CD4-positive, alpha-beta T cell treated with Interleukin-4 for 4 hours (primary cell): ENCODE data around the gene UFL1.
A peak's percentile ranks its signal among the peaks of the same experiment; 100 is the strongest.
"Not testable (repeated sequence)": the region's sequence is repeated elsewhere in the genome, so short reads cannot be mapped to it uniquely, and the experiment has no call there.

Experiments used
- DNase-seq: peaks from one replicate; pipeline ENCODE4 v3.0.0-alpha.2; 2020

The UFL1 gene

GRCh38 chr6:96521644-96522464, at the start of gene UFL1:
Gene UFL1, plus strand, starts transcription at chr6:96521806. Its CDS starts 68 bp downstream, at chr6:96521874.
- DNase-seq, result peak; percentile 93

GRCh38 chr6:96472291-96472690, 49.3 kb upstream of the UFL1 start:
- DNase-seq, result not testable (repeated sequence)

DNA sequence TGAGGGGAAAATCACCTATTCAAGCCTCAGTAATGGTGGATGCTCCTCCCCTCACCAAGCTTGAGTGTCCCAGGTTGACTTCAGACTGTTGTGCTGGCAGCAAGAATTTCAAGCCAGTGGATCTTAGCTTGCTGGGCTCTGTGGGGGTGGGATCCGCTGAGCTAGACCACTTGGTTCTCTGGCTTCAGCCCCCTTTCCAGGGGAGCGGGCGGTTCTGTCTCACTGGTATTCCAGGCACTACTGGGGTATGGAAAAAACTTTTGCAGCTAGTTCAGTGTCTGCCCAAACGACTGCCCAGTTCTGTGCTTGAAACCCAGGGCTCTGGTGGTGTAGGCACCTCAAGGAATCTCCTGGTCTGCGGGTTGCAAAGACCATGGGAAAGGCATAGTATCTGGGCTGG, 42.9 kb upstream of the UFL1 start:
- no peak for DNase-seq

GRCh38 chr6:96491926-96492325, 29.7 kb upstream of the UFL1 start:
- no peak for DNase-seq

GRCh38 chr6:96499781-96500180, 21.8 kb upstream of the UFL1 start:
- peak; percentile 79 for DNase-seq

GRCh38 chr6:96502915-96503314, 18.7 kb upstream of the UFL1 start:
- no peak for DNase-seq

DNA sequence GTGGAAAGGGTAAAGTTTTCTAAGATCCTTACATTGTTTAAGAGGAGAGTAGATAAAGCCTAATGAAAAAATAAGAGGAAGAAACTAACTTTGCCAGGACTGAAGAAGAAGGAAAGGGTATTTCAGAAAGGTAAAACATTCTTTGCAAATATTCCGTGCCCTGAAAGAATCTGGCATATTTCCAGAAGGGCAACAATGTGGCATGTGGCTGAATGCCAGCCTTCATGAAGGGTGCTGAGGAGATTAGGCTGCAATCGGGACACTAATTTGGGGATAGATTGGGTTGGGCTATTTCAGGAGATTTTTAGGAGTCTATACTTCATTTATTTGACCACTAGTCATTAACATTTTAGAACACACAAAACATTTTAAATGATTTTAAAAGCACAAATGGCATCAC, 16.2 kb upstream of the UFL1 start:
- no peak for DNase-seq

DNA sequence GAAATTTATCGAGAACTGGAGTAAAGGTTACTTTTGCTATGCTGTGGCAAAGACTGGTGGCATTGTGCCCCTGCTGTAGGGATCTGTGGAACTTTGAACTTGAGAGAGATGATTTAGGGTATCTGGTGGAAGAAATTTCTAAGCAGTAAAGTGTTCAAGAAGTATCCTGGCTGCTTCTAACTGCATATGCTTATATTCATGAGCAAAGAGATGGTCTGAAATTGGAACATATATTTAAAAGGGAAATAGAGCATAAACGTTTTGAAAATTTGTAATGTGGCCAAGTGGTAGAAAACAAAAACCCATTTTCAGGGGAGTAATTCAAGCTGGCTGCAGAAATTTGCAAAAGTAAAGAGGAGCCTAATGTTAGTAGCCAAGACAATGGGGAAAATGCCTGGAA, 12.3 kb upstream of the UFL1 start:
- DNase-seq, result no peak

- DNase-seq, result no peak
Observed at GRCh38 chr6:96520171-96521115, 1.2 kb upstream of the UFL1 start.

- DNase-seq, result no peak
Observed at GRCh38 chr6:96521306-96521643, 331 bp upstream of the UFL1 start.

GRCh38 chr6:96522465-96523009, 931 bp downstream of the UFL1 start:
- peak; percentile 36 for DNase-seq

DNA sequence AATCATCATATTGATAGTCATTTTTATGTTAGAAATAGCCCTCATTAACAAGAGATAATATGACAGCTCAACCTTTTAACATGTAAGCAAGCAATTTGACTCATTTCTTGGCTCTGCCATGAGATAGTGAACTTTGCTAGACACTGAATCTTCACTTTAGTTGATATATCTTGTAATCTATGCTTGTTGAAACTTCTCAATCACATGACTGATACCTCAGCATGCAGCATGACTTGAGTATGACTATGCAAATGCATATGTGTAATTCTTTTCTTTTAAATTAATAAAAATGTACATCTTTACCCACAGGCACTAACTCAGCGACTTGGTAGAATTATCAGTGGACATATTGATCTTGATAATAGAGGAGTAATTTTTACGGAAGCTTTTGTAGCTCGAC, 6.6 kb downstream of the UFL1 start:
- no peak for DNase-seq

DNA sequence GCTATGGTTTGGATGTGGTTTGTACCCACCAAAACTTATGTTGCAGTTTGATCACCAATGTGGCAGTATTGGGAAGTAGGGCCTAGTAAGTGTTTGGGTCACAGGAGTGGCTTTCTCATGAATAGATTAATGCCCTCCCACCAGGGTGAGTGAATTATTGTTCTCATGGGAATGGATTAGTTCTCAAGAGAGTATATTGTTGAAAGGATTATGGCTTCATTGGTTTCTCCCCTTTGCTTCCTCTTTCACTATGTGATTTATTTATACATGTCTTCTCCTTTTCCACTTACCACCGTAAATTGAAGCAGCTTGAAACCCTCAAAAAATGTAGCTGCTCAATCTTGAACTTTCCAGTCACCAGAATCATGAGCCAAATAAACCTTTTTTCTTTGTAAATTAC, 10.8 kb downstream of the UFL1 start:
- no peak for DNase-seq

DNA sequence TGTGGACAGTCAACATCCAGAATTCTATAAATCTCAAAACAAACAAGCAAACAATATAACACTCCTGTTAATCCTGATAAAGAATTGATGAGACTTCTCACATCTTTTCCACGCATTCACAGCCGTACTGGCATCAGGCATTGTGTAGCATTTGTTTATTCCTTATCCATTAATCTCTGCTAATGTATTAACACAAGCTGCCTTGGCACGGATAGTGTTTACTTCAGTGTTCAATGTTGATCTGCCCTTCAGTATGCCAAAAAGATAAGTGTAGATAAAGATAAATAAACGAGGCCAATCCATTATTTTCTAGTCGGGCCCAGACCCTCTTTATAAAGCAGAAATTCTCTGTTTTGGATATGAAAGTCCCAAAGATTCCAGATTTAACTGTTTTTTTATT, 16.1 kb downstream of the UFL1 start:
- DNase-seq, result no peak

- peak; percentile 6 for DNase-seq
Observed at GRCh38 chr6:96542702-96543101, 21.1 kb downstream of the UFL1 start.

DNA sequence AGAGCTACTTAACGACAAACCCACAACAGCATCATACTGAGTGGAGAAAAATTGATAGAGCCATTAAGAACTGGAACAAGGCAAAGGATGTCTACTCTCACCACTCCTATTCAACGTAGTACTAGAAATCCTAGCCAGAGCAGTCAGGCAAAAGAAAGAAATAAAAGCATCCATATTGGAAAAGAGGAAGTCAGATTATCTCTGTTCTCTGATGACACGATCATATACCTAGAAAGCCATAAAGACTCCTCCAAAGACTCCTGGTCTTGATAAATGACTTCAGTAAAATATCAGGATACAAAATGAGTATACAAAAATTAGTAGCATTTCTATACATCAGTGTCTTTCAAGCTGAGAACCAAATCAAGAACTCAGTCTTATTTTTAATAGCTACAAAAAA, 24.3 kb downstream of the UFL1 start:
- no peak for DNase-seq

- no peak for DNase-seq
Observed at GRCh38 chr6:96547654-96548053, 26.0 kb downstream of the UFL1 start.

GRCh38 chr6:96554558-96554957, 33.0 kb downstream of the UFL1 start:
- DNase-seq, result no peak

GRCh38 chr6:96559740-96560139, 38.1 kb downstream of the UFL1 start:
- DNase-seq, result not testable (repeated sequence)

DNA sequence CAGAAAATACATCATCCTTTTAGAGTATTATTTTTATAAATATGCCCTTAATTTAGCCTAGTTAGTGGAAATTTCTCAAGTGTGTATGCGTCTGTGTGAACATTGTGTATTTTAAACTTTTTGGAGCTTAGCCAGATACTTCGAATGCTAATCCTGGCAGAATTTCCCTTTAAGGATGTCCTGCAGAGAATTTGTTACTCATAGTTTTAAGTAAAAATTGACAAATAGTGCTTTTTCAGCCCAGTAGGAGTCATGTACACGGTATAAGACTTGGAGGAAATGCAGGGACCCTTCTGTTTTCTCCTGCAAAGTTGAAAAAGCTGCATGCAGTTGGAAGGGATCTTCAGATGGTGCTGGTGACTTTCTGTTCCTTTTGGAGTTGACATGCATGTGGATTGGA, 41.3 kb downstream of the UFL1 start, which contains the start of gene FHL5:
Gene FHL5, plus strand, starts transcription at position 243 of the 400 bp plus-strand sequence. CDS start 40,486 bp downstream, outside the sequence.
- DNase-seq, result no peak

- no peak for DNase-seq
Observed at GRCh38 chr6:96563853-96564252, 42.2 kb downstream of the UFL1 start.

GRCh38 chr6:96570053-96570452, 48.4 kb downstream of the UFL1 start:
- DNase-seq, result no peak

GRCh38 chr6:96571551-96571950, 49.9 kb downstream of the UFL1 start:
- DNase-seq, result no peak

DNA sequence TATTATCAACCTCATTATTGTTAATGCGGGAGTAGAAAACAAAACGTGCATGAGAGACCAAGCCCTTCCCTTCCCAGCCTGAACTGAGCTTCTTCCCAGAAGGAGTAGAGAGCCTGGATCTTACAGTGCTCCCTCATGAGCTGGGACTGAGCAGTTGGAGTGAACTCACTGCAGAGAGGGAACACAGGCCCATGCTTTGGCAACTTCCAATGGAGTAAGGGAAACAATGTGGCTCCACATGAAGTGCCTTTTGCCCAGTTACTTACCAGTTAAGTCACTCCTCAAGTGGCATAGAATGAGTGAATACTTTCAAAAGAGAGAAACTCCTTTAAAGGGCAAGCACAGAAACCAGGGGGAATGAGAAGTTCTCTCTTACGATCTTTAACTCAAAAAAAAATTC, 53.8 kb downstream of the UFL1 start:
- no peak for DNase-seq
